ENCODE measurements around the gene ENDOG. TPM values are rescaled to one million over a fixed set of nuclear protein-coding genes. Genes with fewer than 3 reads are reported as not detected.
"Not testable (repeated sequence)": the region's sequence is repeated elsewhere in the genome, so short reads cannot be mapped to it uniquely, and the experiment has no call there.

Gene ENDOG
- total and polyA plus RNA-seq, 2 experiments from 2014 or later: 15.1 to 23.5 TPM

GRCh38 chr9:128774804-128775203 lies 43.5 kb upstream of the ENDOG start:
- H3F3A ChIP-seq (replicated peaks; ENCODE audit: low read depth): peaks cover 26% of the 10 kb centered on the region
- peaks cover 13% of the 10 kb centered on the region for H3K79me2 ChIP-seq (replicated peaks; ENCODE audit: insufficient read depth)
- H3K4me3 Mint-ChIP-seq: no peak overlapping the region
- H3K9me2 ChIP-seq (ENCODE audit: insufficient read depth): no peaks in the 10 kb centered on the region
- H3K4me1 Mint-ChIP-seq: peaks cover 7% of the 10 kb centered on the region
- no peak overlapping the region for H3K4me3 ChIP-seq
- H3K27me3 ChIP-seq (ENCODE audit: insufficient read depth): no peaks in the 10 kb centered on the region
- peaks cover 13% of the 10 kb centered on the region for H3K27me3 Mint-ChIP-seq (ENCODE audit: insufficient read depth, low read depth, poor library complexity)
- ATAC-seq (no peak), DNase-seq (ENCODE audit: low spot score) (no peak)
- H3K36me3 ChIP-seq (ENCODE audit: insufficient read depth): no peaks in the 10 kb centered on the region
- no peaks in the 10 kb centered on the region for H4K20me1 ChIP-seq (replicated peaks; ENCODE audit: insufficient read depth)
- no peaks in the 10 kb centered on the region; the same call in 1 of the 3 replicates for H3K36me3 Mint-ChIP-seq (ENCODE audit: low read depth)
- no peak for TF ChIP-seq NANOG (IDR thresholded peaks at IDR 0.05; ENCODE audit: borderline replicate concordance)
- no peak for TF ChIP-seq ZNF331 (CRISPR knock-in tag; IDR thresholded peaks at IDR 0.05; ENCODE audit: low read depth)
- TF ChIP-seq EZH2phosphoT487 (IDR thresholded peaks at IDR 0.05; ENCODE audit: unreplicated experiment): no peak
- no peak for TF ChIP-seq REST (IDR thresholded peaks at IDR 0.05; ENCODE audit: unreplicated experiment)
- no peak for TF ChIP-seq ZNF114 (CRISPR knock-in tag; IDR thresholded peaks at IDR 0.05)
- no peak for TF ChIP-seq EZH2 (IDR thresholded peaks at IDR 0.05; ENCODE audit: low read depth, unreplicated experiment)
- TF ChIP-seq ETS1 (IDR thresholded peaks at IDR 0.05): no peak
- no peak for TF ChIP-seq CTCF (conservative IDR thresholded peaks at IDR 0.05; ENCODE audit: low read depth in 2 of 2)
- TF ChIP-seq ZNF462 (CRISPR knock-in tag; IDR thresholded peaks at IDR 0.05): no peak
- TF ChIP-seq CREB1 (CRISPR knock-in tag; IDR thresholded peaks at IDR 0.05; ENCODE audit: low read depth): no peak
- TF ChIP-seq STAT1 (IDR thresholded peaks at IDR 0.05; ENCODE audit: unreplicated experiment): no peak
- H3K27ac Mint-ChIP-seq: no peak overlapping the region
- H3K4me1 ChIP-seq (ENCODE audit: insufficient read depth): peaks cover 9% of the 10 kb centered on the region
- H3K9me3 Mint-ChIP-seq: peaks cover 29% of the 10 kb centered on the region
- H2AFZ ChIP-seq: no peak overlapping the region
- no peak overlapping the region for H3K27ac ChIP-seq (ENCODE audit: low read depth)
- H3K4me2 ChIP-seq: no peak overlapping the region

- H3F3A ChIP-seq (replicated peaks; ENCODE audit: low read depth); H3K27me3 Mint-ChIP-seq (ENCODE audit: insufficient read depth, low read depth, poor library complexity); H4K20me1 ChIP-seq (replicated peaks; ENCODE audit: insufficient read depth); ATAC-seq; H3K27ac ChIP-seq (ENCODE audit: low read depth); H3K4me3 ChIP-seq; H3K4me1 Mint-ChIP-seq; H3K79me2 ChIP-seq (replicated peaks; ENCODE audit: insufficient read depth); H3K36me3 Mint-ChIP-seq (ENCODE audit: low read depth); H3K9me2 ChIP-seq (ENCODE audit: insufficient read depth); H2AFZ ChIP-seq; H3K4me1 ChIP-seq (ENCODE audit: insufficient read depth); H3K36me3 ChIP-seq (ENCODE audit: insufficient read depth); H3K27me3 ChIP-seq (ENCODE audit: insufficient read depth); H3K4me2 ChIP-seq; H3K4me3 Mint-ChIP-seq; H3K27ac Mint-ChIP-seq; DNase-seq (ENCODE audit: low spot score): not testable (repeated sequence)
- peaks cover 37% of the 10 kb centered on the region for H3K9me3 Mint-ChIP-seq
These were observed 38.2 kb upstream of the ENDOG start for GRCh38 chr9:128780093-128780492.

Measured in GM23338 (cell line).